ENCODE results near the gene NRXN3. TPM values are rescaled to one million over a fixed set of nuclear protein-coding genes. Genes with fewer than 3 reads are reported as not detected.

The NRXN3 gene
- total RNA-seq, 1 experiment from 2014 or later, result not detected

GRCh38 chr14:78737116-78737515 is 566.9 kb downstream of the NRXN3 start:
- H4K20me1 ChIP-seq (ENCODE audit: insufficient read depth), result no peaks in the 10 kb centered on the region
- no peaks in the 10 kb centered on the region for H3K36me3 ChIP-seq (ENCODE audit: control insufficient read depth in 1 of 2, insufficient read depth in 2 of 2, low read length in 2 of 2)
- CTCF ChIA-PET, result no interaction called here
- no peaks in the 10 kb centered on the region for H3K9me2 ChIP-seq (ENCODE audit: insufficient read depth)
- DNase-seq (ENCODE audit: low read depth, low spot score), result no peak
- POLR2A ChIA-PET, result no interaction called here
- no peak overlapping the region for H3K27ac ChIP-seq (ENCODE audit: low read depth, low read length)
- H2AFZ ChIP-seq (ENCODE audit: low read depth, low read length, poor library complexity, severe bottlenecking), result no peak overlapping the region
- BruUV-seq (replicated peaks), result no TSS peak
- no peaks in the 10 kb centered on the region for H3K79me2 ChIP-seq (ENCODE audit: insufficient read depth, low read length)
- H3K4me1 ChIP-seq (ENCODE audit: control insufficient read depth in 1 of 2, insufficient read depth in 2 of 2, low read length in 2 of 2), result no peaks in the 10 kb centered on the region
- ATAC-seq, result no peak
- H3K4me2 ChIP-seq (ENCODE audit: low read length), result no peak overlapping the region
- intact Hi-C loops (cut with micrococcal nuclease), result no loop called here
- TF ChIP-seq SIN3A (IDR thresholded peaks at IDR 0.05; ENCODE audit: low read depth), result no peak
- no peak for TF ChIP-seq CEBPB (IDR thresholded peaks at IDR 0.05; ENCODE audit: low read depth)
- no peak for TF ChIP-seq EZH2phosphoT487 (IDR thresholded peaks at IDR 0.05; ENCODE audit: borderline replicate concordance)
- no peak for TF ChIP-seq FOSL1 (IDR thresholded peaks at IDR 0.05; ENCODE audit: low read depth)
- no peak for TF ChIP-seq SP1 (IDR thresholded peaks at IDR 0.05; ENCODE audit: low read depth)
- no peak for TF ChIP-seq YY1 (IDR thresholded peaks at IDR 0.05; ENCODE audit: extremely low read depth, insufficient replicate concordance, low read depth, low read length)
- TF ChIP-seq ZBTB33 (IDR thresholded peaks at IDR 0.05; ENCODE audit: extremely low read depth, insufficient replicate concordance, low read length), result no peak
- no peak for TF ChIP-seq SRF (IDR thresholded peaks at IDR 0.05; ENCODE audit: low read depth)
- TF ChIP-seq, protein P1, sequence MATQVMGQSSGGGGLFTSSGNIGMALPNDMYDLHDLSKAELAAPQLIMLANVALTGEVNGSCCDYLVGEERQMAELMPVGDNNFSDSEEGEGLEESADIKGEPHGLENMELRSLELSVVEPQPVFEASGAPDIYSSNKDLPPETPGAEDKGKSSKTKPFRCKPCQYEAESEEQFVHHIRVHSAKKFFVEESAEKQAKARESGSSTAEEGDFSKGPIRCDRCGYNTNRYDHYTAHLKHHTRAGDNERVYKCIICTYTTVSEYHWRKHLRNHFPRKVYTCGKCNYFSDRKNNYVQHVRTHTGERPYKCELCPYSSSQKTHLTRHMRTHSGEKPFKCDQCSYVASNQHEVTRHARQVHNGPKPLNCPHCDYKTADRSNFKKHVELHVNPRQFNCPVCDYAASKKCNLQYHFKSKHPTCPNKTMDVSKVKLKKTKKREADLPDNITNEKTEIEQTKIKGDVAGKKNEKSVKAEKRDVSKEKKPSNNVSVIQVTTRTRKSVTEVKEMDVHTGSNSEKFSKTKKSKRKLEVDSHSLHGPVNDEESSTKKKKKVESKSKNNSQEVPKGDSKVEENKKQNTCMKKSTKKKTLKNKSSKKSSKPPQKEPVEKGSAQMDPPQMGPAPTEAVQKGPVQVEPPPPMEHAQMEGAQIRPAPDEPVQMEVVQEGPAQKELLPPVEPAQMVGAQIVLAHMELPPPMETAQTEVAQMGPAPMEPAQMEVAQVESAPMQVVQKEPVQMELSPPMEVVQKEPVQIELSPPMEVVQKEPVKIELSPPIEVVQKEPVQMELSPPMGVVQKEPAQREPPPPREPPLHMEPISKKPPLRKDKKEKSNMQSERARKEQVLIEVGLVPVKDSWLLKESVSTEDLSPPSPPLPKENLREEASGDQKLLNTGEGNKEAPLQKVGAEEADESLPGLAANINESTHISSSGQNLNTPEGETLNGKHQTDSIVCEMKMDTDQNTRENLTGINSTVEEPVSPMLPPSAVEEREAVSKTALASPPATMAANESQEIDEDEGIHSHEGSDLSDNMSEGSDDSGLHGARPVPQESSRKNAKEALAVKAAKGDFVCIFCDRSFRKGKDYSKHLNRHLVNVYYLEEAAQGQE (IDR thresholded peaks at IDR 0.05; ENCODE audit: low read depth), result no peak
- TF ChIP-seq ZNF274 (IDR thresholded peaks at IDR 0.05; ENCODE audit: low read depth, low read length), result no peak
- H3K9me3 ChIP-seq (ENCODE audit: control insufficient read depth in 1 of 2, insufficient read depth in 1 of 2, low read depth in 1 of 2, low read length in 2 of 2), result peaks cover 0 to 3% of the 10 kb centered on the region in 2 experiments; a peak in 1 of 4 replicates
- RAD21 ChIA-PET (ENCODE audit: low non-redundant PET in 1 of 2, low total read pairs in 2 of 2, uncharacterized antibody in 2 of 2, unreplicated experiment in 2 of 2), result no interaction called here
- no peak overlapping the region for H3K9ac ChIP-seq (ENCODE audit: low read length)
- no peak overlapping the region for H3K4me3 ChIP-seq (replicated peaks in 1 of 2; ENCODE audit: low read depth in 1 of 2, low read length in 2 of 2)
- no peaks in the 10 kb centered on the region for H3K27me3 ChIP-seq (ENCODE audit: insufficient read depth, low read length)

All from HCT116 (cell line).